Breast epithelium (tissue), 3 donors: ENCODE results near the gene POLQ.
"Not testable (repeated sequence)": the region's sequence is repeated elsewhere in the genome, so short reads cannot be mapped to it uniquely, and the experiment has no call there.

Experiments
- POLR2AphosphoS5 ChIP-seq, 3 donors: sonication (generic); formaldehyde crosslinking; IDR thresholded peaks; one replicate each; pipeline ENCODE4 v1.6.1; 2017; ENCODE audit warnings: antibody characterized with exemption in 3 of 3
- TF ChIP-seq, protein P1 (sequence below), 3 donors: fragments of 450-650 bp; IDR thresholded peaks; one replicate each; pipeline ENCODE4 v1.5.1; 2016 to 2017; ENCODE audit warnings: antibody characterized with exemption in 3 of 3, mild to moderate bottlenecking in 3 of 3, moderate library complexity in 3 of 3

DNA sequence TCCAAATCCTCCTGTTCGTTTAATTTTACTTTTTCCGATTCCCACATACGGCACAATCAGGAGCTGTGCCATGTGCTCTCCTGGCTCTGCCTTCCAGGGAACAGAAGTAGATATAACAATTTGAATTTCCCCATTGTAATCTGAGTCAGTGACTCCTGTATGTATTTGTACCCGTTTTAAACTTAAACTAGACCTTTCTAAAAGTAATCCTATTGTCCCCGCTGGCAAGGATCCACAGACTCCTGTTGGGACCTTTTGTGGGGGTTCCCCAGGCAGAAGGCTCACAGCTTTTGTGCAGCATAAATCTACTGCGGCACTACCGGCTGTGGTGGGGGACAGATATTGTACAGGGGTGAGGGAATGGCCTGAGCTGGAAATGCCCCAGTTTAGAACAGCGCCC lies 147.7 kb downstream of the POLQ start:
- TF ChIP-seq POLR2AphosphoS5 (IDR thresholded peaks at IDR 0.05) = not testable (repeated sequence)
- TF ChIP-seq, protein P1, sequence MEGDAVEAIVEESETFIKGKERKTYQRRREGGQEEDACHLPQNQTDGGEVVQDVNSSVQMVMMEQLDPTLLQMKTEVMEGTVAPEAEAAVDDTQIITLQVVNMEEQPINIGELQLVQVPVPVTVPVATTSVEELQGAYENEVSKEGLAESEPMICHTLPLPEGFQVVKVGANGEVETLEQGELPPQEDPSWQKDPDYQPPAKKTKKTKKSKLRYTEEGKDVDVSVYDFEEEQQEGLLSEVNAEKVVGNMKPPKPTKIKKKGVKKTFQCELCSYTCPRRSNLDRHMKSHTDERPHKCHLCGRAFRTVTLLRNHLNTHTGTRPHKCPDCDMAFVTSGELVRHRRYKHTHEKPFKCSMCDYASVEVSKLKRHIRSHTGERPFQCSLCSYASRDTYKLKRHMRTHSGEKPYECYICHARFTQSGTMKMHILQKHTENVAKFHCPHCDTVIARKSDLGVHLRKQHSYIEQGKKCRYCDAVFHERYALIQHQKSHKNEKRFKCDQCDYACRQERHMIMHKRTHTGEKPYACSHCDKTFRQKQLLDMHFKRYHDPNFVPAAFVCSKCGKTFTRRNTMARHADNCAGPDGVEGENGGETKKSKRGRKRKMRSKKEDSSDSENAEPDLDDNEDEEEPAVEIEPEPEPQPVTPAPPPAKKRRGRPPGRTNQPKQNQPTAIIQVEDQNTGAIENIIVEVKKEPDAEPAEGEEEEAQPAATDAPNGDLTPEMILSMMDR (IDR thresholded peaks at IDR 0.05) = not testable (repeated sequence)
